ENCODE results near the gene KCNB1. TPM values are rescaled to one million over a fixed set of nuclear protein-coding genes. Genes with fewer than 3 reads are reported as not detected.
"Not testable (repeated sequence)": the region's sequence is repeated elsewhere in the genome, so short reads cannot be mapped to it uniquely, and the experiment has no call there.

The KCNB1 gene
- polyA plus RNA-seq, 6 donors from 2014 or later, result 0.05 to 0.15 TPM; not detected in 4

GRCh38 chr20:49315580-49315979, 166.9 kb downstream of the KCNB1 start:
- Mint-ChIP-seq H3K4me3 (no peak overlapping the region), H3K27ac (peak overlapping the region in 1 of 6 donors; percentile 68), H3K36me3 (peaks cover 0 to 13% of the 10 kb centered on the region in 2 donors), H3K27me3 (peaks cover 27 to 61% (median 46%) of the 10 kb centered on the region in 3 donors), H3K9me3 (peaks cover 0 to 10% (median 4%) of the 10 kb centered on the region in 7 donors), H3K4me1 (peaks cover 9 to 12% (median 12%) of the 10 kb centered on the region in 3 donors)
- DNase-seq, result no peak
- no peak for ATAC-seq (ENCODE audit: low read depth in 2 of 2)

- Mint-ChIP-seq H3K27me3 (peaks cover 34 to 55% (median 40%) of the 10 kb centered on the region in 3 donors), H3K36me3 (peaks cover 7 to 22% of the 10 kb centered on the region in 2 donors), H3K9me3 (peaks cover 0 to 18% (median 8%) of the 10 kb centered on the region in 7 donors)
- H3K4me3 Mint-ChIP-seq; H3K27ac Mint-ChIP-seq; DNase-seq; ATAC-seq (ENCODE audit: low read depth in 2 of 2); H3K4me1 Mint-ChIP-seq: not testable (repeated sequence)
Measured at GRCh38 chr20:49314052-49314451, 168.4 kb downstream of the KCNB1 start.

Other genes starting within 250 kb of the KCNB1 start
- 10 to 100 TPM; 18.2 to 41.8 (median 22.7) TPM for gene ZNFX1, start 204.6 kb downstream of the KCNB1 start, polyA plus RNA-seq (ENCODE audit: low read depth in 6 of 6)
- gene PTGIS, start 85.5 kb upstream of the KCNB1 start, polyA plus RNA-seq (ENCODE audit: low read depth in 6 of 6), result not detected
- under 1 TPM in 5 of 6 donors, not detected in 1; 0.60 to 0.87 (median 0.71) TPM for gene B4GALT5, start 231.2 kb upstream of the KCNB1 start, polyA plus RNA-seq (ENCODE audit: low read depth in 6 of 6)